HPDE6-E6E7 (cell line): ENCODE data around the gene ABCA9.
A peak's percentile ranks its signal among the peaks of the same experiment; 100 is the strongest.

ENCODE experiments used
- DNase-seq: peaks from one replicate; pipeline ENCODE4 v3.0.0; 2011; ENCODE audit warnings: missing footprints; ENCODE audit errors: extremely low spot score

The ABCA9 gene

DNA sequence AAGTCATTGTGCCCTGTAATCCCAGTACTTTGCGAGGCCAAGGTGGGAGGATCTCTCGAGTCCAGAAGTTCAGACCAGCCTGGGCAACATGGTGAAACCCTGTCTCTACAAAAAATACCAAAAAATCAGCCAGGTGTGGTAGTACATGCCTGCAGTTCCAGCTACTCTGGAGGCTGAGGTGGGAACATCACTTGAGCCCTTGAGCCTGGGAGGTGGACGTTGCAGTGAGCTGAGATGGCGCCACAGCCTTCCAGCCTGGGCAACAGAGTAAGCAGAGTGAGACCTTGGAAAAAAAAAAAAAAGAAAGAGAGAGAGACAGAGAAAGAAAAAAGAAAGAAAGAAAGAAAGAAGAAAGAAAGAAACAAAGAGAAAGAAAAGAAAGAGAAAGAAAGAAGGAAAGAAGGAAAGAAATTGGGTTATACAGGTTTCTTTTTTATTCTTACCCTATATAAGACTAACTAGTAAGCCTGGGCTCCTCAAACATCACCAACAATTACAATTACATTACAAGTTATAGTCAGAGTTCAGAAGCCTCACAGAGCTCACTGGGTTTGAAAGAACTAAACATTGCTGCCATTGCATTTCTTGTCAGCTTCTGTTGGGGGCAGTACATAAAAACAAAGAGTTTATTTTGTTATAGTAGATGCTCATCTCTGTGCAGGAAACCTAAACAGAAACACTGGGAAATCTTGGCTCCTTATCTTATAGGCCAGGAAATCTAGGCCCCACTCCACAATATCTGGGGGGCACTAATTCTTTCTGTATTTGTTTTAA, 6.7 kb upstream of the ABCA9 start:
- no peak for DNase-seq

GRCh38 chr17:69066482-69066881, 5.8 kb upstream of the ABCA9 start:
- DNase-seq: no peak

DNA sequence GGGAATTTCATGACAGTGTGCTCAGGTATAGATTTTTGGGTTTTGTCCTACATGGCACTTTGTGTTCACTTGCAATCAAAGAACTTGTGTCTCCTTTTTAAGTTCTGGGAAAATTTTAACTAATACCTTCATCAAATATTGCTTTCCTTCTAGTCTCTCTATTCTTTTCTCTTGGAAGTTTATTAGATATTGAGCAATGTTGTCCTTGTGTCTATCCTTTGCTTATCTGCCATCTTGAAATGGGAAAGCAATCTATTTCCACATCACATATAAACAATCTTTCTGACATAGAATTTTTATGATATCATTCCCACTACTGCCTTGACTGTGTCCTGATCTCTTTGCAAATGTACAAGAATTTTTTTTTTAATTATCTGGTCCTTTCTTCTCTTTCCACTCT, 4.4 kb upstream of the ABCA9 start:
- no peak for DNase-seq

DNA sequence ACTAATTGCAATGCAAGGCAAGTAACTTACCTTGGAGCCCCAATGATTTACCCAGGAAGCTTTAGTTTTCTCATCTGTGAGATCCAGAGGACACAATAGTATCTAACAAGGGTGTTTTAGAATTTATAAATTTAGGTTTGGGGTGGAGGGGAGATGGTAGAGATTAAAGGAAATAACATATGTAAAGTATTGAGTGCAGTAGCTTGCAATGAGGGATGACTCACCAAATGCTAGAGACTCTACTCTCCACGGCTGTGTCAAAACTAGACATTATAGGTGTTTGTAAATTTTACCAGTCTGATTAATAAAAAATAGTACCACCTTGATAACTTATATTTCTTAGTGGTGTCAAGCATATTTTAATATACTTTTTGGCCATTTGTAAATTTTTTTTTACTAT, 3.7 kb upstream of the ABCA9 start:
- no peak for DNase-seq

DNA sequence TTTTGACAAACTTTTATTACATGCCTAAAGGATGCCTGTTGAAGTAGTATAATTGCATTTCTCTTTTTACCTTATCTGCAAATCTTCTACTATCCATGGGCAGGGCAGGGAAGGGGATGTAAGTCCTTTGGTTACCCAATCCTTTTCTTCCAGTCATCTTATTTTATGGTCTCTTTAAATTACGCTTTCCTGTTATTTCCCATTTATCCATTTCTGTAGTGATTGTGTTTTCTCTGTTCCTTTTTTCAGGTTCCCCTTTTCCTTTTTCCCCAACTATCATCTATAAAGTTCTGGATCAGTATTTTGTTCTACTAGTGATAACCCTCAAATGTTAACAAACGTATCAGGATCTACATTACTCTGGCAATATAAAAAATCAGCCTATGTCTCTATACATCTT, 3.3 kb upstream of the ABCA9 start:
- no peak for DNase-seq

DNA sequence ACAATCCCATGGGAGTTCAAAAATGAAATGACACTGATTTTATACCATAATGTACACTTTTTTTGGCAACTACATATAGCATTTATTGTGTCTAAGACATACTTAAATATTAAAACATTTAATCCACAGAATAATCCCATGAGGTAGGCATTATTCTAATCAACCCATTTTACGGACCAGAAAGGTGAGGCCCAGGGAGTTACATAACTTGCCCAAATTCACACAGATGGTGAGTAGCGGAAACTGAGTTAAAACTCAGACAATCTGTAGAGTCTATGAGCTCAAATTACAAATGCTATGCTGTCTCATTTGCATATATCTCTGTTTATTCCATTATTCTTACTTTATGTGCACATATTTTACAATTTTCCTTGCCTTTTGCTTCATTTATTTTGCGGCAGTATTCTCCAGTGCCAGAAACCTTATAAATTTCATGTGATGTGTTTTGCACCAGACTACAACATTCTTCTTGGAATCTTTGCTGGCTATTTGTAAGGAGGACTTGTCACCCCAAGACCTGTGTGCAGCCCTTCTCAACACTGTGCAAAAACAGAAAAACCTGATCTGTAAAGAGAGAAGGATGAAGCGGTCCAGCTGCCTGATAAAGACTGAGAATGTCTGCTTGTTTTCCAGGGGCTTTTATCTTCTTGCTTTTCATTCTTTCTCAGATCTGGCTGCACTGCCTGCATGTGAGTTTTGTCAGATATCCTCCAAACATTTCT, 2.3 kb upstream of the ABCA9 start:
- no peak for DNase-seq

- DNase-seq: no peak
Observed at GRCh38 chr17:69061721-69062556, 1.2 kb upstream of the ABCA9 start.

GRCh38 chr17:69059458-69060175, 1.1 kb downstream of the ABCA9 start:
- no peak for DNase-seq

DNA sequence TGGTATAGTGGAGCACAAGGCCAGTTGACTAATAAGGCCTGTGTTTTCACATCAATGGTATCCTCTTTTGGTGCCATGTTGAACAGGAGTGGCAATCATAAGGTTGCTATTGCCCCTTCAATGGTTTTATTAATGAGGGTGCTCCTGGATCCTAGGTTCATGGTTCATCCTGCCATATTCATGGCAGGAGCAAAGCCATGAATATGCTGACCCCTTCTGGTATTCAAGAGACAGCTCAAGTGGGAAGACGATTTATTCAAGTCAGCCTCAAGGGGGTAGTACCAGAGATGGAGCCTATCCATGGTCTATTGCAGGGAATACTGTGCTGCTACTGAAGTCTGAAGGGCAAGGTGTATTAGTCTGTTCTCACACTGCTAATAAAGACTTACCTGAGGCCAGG, 2.6 kb downstream of the ABCA9 start:
- no peak for DNase-seq

DNA sequence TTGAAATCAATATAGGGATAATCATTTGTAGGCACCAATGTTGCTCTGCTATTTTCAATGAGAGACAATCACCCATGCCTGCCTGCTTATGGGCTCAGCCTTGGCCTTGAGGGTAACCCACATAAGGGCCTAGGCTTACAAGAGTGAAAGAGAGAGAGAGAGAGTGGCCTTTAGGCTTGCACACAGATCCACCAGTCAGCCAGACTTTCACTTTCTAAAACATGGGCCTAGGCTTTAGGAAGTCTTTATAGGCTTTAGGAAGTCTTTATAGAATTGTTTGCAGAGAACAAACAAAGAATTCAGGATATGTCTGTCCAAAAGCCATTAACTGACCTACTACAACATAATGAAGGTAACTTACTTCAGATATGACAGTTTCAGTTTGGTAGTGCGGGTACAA, 3.4 kb downstream of the ABCA9 start:
- no peak for DNase-seq

GRCh38 chr17:69056179-69056823, 4.4 kb downstream of the ABCA9 start:
- DNase-seq: no peak

- no peak for DNase-seq
Observed at GRCh38 chr17:69055334-69055733, 5.4 kb downstream of the ABCA9 start.

DNA sequence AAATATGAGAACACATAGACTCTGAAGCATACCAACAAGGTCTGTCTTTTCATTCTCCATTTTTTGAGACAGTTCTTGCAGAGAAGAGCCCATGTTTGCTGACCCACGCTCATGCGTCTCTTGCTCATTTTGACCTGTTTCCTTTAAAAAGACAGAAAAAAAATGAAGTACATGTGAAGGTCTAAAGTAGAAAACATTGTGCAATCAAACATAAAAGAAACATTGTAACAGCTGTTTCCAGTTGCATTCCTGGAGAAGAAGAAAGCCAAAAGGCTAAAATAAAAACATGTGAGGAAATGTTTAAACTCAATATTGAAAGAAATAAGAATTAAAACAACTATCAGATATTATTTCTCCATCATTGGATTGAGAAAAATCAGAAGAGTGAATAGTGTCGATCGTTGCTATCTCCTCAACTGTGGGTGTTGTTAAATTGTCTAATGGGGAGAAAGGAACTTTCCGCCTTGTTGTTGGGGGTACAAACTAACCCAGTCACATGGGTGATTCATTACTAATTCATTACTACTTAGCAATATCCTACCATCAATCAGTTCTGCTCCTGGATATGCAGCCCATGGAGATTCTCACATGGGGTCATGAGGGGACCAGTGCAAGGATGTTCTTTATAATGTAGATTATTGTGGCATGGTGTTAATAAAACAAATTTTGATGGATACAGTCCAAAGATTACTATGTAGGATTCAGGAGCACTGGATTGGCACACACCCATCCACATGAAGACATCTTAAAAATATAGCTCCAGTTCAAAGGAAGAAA, 9.5 kb downstream of the ABCA9 start:
- DNase-seq: no peak

DNA sequence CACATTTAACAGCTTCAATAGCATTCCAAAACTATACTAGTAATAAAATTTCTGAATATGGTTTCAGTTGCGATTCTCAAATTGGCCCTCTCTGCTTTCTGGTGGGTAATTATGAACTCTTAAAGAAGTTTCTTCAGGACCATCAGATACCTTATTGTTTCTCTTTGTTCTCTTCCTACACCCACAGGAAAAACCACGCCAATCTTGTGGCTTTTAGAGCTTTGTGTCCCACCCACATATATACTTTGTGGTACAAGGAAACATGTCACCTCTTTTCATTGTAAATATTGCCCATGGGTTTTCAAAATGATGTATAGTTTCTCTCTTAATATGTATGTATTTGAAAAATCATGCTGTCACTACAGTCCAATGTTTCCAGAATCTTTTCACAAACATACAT, 12.1 kb downstream of the ABCA9 start:
- no peak for DNase-seq

DNA sequence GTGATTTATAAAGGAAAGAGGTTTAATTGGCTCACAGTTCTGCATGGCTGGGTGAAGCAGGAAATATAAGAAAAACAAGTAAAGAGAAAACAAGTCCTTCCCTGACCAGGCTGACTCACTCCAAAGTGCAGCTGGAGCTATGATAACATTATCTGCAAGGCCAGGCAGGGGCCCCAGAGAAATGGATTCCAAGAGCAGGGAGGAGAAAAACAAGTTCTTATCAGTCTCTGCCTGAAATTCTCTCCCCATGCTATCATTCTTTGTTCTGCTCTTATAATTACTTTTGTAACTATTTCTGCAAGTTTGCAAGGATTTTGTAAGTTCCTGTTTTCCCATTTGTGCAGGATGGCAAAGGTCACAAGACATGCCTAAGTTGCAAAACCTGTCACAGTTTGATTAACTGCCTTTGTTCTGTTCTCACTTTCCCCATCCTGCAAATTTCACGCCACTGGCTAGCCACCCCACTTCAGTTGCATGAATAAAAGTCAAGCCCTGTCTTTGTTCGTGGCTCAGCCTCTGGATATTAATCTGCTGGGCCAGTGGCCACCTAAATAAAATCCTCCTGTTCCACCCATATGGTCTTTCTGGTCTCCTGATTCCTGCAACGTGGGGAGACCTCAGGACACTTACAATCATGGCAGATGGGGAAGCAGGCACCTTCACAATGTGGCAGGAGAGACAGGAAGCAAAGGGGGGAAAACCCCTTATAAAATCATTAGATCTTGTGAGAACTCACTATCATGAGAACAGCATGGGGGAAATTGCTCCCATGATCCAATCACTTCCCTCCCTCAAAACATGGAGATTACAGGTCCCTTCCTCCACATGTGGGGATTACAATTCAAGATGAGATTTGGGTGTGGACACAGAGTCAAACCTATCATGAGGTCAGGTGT, 13.1 kb downstream of the ABCA9 start:
- peak; percentile 20 for DNase-seq

DNA sequence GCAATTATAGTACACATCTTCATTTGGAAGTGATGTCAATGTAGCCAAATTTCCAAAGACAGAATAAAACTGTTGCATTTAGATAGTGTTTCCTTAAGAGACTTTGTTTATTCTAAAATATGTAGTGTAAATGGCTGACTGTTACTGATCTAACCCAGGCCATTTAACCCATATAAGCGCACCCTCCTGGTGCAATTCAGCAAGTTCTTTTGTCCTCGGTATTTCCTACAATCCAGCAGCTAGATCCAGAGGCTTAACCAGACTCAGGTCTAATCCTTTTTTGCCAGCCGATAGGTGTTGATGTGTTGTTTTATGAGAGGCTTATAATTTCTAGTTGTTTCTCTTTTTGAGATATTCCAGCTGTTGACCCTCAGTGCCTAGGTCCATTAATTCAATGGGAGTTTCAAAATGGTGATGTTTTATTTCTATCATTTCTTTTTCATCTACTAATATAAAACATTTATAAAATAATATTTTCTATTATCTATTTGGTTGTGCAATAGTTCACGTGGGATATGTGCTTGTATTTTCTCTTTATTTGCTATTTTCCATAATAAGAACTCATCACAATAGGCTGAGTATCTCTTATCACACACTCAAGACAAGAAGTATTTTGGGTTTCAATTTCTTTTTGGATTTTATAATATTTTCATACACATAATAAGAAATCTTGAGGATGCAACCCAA, 14.5 kb downstream of the ABCA9 start:
- DNase-seq: no peak

- DNase-seq: no peak
Observed at GRCh38 chr17:69045646-69046045, 15.1 kb downstream of the ABCA9 start.

GRCh38 chr17:69044371-69044770, 16.4 kb downstream of the ABCA9 start:
- no peak for DNase-seq
